ENCODE results near the gene LILRB4.
"Not testable (repeated sequence)": the region's sequence is repeated elsewhere in the genome, so short reads cannot be mapped to it uniquely, and the experiment has no call there.

The LILRB4 gene

DNA sequence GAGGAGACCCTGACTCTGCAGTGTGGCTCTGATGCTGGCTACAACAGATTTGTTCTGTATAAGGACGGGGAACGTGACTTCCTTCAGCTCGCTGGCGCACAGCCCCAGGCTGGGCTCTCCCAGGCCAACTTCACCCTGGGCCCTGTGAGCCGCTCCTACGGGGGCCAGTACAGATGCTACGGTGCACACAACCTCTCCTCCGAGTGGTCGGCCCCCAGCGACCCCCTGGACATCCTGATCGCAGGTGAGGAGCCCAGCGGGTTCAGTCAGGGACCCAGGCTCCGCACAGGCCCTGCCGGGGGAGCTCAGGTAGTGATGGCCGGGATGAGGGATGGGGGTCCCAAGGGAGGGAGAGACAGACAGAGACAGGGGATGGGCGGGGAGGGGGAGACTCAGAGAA lies 30.3 kb upstream of the LILRB4 start:
- H3K36me3 Mint-ChIP-seq = peaks cover 22% of the 10 kb centered on the region

DNA sequence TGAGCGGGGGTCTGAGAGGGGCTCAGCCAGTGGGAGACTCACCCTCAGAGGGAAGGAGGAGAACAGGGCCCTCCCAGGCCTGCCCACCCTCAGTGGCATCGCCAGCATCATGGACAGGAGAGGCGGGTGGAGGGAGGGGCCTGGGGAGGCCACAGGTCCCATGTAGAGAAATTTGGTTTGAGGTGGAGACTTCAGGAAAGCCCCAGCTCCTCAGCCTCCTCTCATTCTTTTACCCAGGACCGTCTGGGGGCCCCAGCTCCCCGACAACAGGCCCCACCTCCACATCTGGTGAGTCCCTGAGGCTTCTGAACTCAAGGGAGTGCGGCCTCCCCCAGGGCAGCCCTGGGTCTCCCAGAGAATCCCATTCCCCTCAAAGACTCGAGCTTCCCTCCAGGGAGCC lies 29.4 kb upstream of the LILRB4 start:
- Mint-ChIP-seq H3K4me3 (no peak overlapping the region), H3K27me3 (no peaks in the 10 kb centered on the region), H3K27ac (peak overlapping the region; percentile 53), H3K9me3 (peaks cover 1% of the 10 kb centered on the region), H3K4me1 (peaks cover 20% of the 10 kb centered on the region), H3K36me3 (peaks cover 20% of the 10 kb centered on the region)
- DNase-seq (ENCODE audit: low spot score in 2 of 2) (no peak), ATAC-seq (ENCODE audit: low read depth) (no peak)

More for the DNA sequence above, 30.3 kb upstream of the LILRB4 start:
- Mint-ChIP-seq H3K4me1 (peaks cover 26% of the 10 kb centered on the region), H3K27ac (peak overlapping the region; percentile 53)
- not testable (repeated sequence) for H3K9me3 Mint-ChIP-seq; H3K4me3 Mint-ChIP-seq; ATAC-seq (ENCODE audit: low read depth); DNase-seq (ENCODE audit: low spot score in 2 of 2); H3K27me3 Mint-ChIP-seq

DNA sequence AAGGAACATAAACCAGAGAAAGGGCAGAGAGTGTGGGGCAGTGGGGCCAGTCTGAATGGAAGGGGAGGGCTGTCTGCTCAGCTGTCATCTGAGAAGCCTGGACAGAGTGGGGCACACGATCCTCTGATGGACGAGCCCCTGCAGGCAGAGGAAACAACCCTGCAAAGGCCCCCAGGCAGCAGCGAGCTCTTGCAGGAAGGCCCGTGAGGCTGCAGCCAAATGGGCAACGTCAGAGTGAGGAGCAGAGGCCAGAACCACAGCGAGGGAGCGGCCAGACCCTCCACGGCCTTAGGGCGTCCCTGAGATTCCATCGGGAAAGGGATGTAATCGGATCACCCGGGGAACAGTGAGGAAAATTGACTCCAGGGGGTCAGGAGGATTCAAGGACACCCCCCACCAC lies 26.7 kb upstream of the LILRB4 start:
- H3K27me3 Mint-ChIP-seq; H3K27ac Mint-ChIP-seq; ATAC-seq (ENCODE audit: low read depth); DNase-seq (ENCODE audit: low spot score in 2 of 2); H3K4me3 Mint-ChIP-seq; H3K9me3 Mint-ChIP-seq; H3K4me1 Mint-ChIP-seq: not testable (repeated sequence)
- peaks cover 12% of the 10 kb centered on the region for H3K36me3 Mint-ChIP-seq

DNA sequence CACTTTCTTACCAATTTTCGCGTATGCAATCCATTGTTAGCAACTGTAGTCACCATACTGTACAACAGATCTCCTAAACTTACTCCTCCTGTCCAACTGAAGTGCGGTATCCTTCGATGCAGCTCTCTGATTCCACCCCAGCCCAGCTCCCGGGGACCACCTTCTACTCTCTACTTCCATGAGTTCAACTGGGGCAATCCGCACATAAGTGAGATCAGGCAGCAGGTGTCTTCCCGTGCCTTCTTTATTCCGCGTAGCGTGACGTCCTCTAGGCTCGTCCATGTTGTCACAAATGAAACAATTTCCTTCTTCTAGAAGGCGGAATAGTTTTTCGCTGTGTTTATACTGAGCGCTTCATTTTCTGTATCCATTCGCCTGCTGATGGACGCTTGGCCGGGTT lies 24.1 kb upstream of the LILRB4 start:
- Mint-ChIP-seq H3K4me1 (peaks cover 4% of the 10 kb centered on the region), H3K27ac (no peak overlapping the region), H3K9me3 (peaks cover 3% of the 10 kb centered on the region), H3K27me3 (no peaks in the 10 kb centered on the region), H3K36me3 (peaks cover 10% of the 10 kb centered on the region), H3K4me3 (no peak overlapping the region)
- no peak for ATAC-seq (ENCODE audit: low read depth)
- DNase-seq (ENCODE audit: low spot score in 2 of 2) = no peak

DNA sequence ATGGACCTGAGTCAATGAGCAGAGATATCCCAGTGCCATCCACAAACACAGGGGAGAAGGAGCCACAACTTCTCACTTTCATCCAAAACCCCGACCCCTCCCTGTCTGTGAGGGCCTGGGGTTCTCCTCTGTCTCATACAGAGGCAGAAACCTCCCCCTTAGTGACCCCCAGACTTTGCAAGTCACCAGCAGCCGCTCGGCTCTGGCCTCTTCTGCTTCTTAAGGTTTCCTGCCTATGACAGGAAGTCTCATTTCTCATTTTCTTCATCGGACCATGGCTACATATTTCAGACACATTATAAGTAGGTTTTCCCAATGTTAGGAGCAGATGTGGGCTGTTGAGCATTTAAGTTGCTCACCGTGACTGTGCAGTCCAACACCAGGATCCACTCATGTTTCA lies 19.8 kb upstream of the LILRB4 start:
- H3K36me3 Mint-ChIP-seq; H3K9me3 Mint-ChIP-seq; H3K4me1 Mint-ChIP-seq; H3K4me3 Mint-ChIP-seq; H3K27me3 Mint-ChIP-seq; H3K27ac Mint-ChIP-seq; ATAC-seq (ENCODE audit: low read depth); DNase-seq (ENCODE audit: low spot score in 2 of 2): not testable (repeated sequence)

DNA sequence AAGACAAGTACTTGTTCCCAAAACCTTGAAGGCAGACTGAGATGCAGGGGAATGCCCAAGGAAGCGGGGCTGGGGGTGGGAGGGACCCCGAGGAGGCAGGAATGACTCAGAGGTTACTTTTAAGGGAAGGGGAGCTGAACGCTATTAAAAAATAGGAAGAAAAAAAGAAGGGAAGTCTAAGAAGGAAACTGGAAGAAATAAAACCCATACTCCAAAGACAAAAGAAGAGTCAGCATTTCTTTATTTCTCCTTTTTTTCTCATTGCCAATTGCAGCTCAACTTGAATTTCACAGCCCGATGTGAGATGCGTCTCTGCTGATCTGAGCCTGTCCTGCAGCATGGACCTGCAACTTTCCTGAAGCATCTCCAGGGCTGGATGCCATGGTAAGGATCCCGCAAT lies 19.2 kb upstream of the LILRB4 start:
- not testable (repeated sequence) for H3K27ac Mint-ChIP-seq; ATAC-seq (ENCODE audit: low read depth); H3K4me1 Mint-ChIP-seq; H3K9me3 Mint-ChIP-seq; H3K27me3 Mint-ChIP-seq; DNase-seq (ENCODE audit: low spot score in 2 of 2); H3K4me3 Mint-ChIP-seq; H3K36me3 Mint-ChIP-seq

DNA sequence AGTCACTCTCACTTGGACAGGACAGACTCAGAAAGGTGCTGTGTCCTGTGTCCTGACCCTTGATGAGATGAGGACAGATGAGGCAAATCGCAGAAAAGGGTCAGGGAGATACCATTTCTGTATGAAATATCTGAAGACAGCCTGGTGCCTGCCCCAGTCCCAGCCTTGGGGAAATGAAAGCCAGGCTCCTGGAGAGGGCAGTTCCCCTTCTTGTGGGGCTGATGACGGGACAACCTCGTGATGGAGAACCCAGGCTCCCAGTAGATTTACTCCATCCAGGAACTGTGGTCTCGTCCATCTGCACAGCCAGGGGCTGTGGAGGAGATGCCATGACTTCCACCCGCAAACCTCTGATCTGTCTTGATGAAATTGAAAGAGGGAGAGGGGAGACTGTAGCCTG lies 18.7 kb upstream of the LILRB4 start:
- ATAC-seq (ENCODE audit: low read depth) (no peak), DNase-seq (ENCODE audit: low spot score in 2 of 2) (no peak)
- peaks cover 4% of the 10 kb centered on the region for H3K4me1 Mint-ChIP-seq

DNA sequence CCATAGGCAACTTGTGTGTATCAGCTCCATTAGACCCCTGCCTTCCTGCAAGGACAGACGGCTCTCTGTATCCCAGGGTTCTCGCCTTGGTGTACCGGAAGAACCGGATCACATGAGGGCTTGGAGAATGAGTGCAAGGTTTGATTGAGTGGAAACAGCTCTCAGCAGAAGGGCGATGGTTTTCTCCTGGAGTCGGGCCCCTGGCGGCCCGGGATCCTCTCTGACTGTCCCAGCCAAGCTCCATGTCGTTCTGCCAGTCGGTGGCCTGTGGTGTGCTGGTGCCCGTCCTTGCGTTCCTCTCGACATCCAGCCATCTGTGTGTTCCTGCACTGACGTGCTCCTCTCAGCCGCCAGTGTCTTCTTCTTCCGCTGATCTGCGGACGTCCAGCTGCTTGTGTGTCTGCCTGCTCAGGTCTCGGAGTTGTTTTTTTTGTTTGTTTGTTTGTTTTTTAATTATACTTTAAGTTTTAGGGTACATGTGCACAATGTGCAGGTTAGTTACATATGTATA lies 16.4 kb upstream of the LILRB4 start:
- Mint-ChIP-seq H3K27me3 (peaks cover 5% of the 10 kb centered on the region), H3K27ac (no peak overlapping the region), H3K4me1 (peaks cover 4% of the 10 kb centered on the region), H3K9me3 (no peaks in the 10 kb centered on the region), H3K36me3 (no peaks in the 10 kb centered on the region), H3K4me3 (no peak overlapping the region)
- DNase-seq (ENCODE audit: low spot score in 2 of 2) (no peak), ATAC-seq (ENCODE audit: low read depth) (no peak)

More for the DNA sequence above, 18.7 kb upstream of the LILRB4 start:
- Mint-ChIP-seq H3K36me3 (no peaks in the 10 kb centered on the region), H3K4me3 (no peak overlapping the region), H3K27ac (no peak overlapping the region), H3K9me3 (no peaks in the 10 kb centered on the region), H3K27me3 (peaks cover 5% of the 10 kb centered on the region)

DNA sequence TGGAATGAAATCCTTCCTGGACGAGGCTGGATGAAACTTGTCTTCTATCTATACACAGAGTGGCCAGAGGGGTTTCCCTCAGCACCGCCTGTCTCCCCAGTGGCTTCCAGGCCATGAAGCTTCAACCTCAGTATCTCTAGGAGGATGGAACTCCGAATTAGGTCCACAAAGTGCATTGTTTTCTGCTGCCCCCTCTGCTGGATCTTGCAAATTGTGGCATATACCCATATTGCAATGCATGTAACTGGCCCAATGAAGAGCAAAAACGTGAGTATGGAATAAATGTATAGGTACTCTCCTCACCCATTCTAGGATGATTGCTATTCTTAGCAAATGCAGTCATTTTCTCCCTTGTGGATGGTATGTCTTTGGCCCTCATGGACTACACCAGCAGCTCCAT lies 14.7 kb upstream of the LILRB4 start:
- ATAC-seq (ENCODE audit: low read depth) = no peak
- Mint-ChIP-seq H3K27ac (no peak overlapping the region), H3K36me3 (no peaks in the 10 kb centered on the region), H3K9me3 (no peaks in the 10 kb centered on the region), H3K4me3 (no peak overlapping the region), H3K27me3 (peaks cover 5% of the 10 kb centered on the region), H3K4me1 (peaks cover 3% of the 10 kb centered on the region)
- no peak for DNase-seq (ENCODE audit: low spot score in 2 of 2)

DNA sequence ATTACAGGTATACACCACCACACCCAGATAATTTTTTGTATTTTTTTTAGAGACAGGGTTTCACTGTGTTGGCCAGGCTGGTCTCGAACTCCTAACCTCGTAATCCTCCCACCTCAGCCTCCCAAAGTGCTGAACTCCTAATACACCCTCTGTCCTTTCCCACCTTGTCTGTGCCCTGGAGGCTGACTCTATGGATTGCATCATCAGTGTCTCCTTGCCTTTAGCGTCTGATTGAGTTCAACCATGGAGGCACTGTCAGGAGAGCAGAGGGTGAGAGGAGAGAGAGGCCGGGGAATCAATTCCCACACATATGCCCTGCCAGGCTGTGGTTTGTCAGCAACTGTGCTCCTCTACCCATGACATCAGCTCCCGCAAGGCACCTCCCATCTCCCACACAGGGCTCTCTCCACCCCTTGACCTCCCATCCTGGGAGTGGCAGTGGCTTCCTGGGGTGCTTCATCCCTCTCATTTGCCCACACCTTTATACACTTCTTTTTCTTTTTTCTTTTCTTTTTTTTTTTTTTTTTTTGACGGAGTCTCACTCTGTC lies 12.6 kb upstream of the LILRB4 start:
- Mint-ChIP-seq H3K27me3 (peaks cover 7% of the 10 kb centered on the region), H3K27ac (no peak overlapping the region), H3K36me3 (no peaks in the 10 kb centered on the region), H3K9me3 (no peaks in the 10 kb centered on the region), H3K4me3 (no peak overlapping the region), H3K4me1 (peaks cover 8% of the 10 kb centered on the region)
- ATAC-seq (ENCODE audit: low read depth) (no peak), DNase-seq (ENCODE audit: low spot score in 2 of 2) (no peak)

DNA sequence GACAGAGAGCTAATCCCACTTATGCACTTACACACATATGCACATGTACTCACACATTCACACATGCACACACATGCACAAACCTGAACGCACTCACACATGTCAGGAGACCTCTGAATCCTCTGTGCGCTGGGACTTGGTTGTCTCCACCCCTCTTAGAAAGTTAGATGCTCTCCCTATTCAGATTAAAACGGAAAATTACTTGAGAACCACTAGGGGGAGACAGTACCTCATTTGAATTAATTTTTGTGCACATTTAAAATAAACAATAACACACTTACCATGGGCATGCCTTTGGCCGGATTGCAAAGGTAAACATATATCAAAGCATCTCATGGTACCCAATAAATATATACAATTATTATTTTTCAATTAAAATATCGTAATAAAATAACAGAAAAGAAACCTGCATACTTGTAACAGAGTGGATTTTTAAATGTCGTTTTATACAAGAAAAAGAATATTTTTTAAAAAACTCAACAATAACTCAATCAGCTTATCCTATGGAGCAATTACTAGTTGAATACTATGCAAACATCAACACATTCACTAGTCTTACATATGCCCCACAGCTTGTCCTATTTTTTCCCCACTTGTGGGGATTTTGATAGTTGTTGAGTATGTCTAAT lies 9.5 kb upstream of the LILRB4 start:
- Mint-ChIP-seq H3K4me3 (no peak overlapping the region), H3K36me3 (no peaks in the 10 kb centered on the region), H3K9me3 (no peaks in the 10 kb centered on the region), H3K27me3 (peaks cover 4% of the 10 kb centered on the region), H3K4me1 (peaks cover 8% of the 10 kb centered on the region), H3K27ac (no peak overlapping the region)
- ATAC-seq (ENCODE audit: low read depth) = peak; percentile 42
- DNase-seq (ENCODE audit: low spot score in 2 of 2) = peak in 1 of 2 donors; percentile 29

DNA sequence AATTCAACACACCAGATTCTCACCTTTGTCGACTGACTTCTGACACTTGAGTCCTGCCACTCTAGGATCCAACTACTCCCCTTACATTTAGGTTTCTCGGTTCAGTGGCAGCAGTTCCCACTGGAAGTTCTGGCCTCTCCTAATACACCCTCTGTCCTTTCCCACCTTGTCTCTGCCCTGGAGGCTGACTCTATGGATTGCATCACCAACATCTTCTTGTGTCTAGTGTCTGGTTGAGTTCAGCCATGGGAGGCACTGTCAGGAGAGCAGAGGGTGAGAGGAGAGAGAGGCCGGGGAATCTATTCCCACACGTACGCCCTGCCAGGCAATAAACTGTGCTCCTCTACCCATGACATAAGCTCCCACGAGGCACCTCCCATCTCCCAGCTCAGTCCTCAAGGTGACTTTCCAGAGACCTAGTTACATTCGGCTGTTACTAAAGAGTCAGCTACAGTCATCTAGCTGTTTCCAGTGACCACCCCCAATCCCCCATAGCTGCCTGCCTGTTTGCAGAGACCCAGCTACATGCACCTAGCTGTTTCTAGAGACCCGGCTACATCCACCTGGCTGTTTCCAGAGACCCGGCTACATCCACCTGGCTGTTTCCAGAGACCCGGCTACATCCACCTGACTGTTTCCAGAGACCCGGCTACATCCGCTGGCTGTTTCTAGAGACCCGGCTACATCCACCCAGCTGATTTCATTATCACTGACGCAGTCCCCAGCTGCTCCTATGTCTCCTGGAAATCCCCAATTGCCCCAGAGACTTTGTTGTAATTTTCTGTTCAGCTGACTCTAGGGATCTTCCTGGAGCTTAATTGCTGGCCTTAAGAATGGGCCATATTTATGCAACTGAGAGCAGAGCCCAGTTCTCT lies 8.1 kb upstream of the LILRB4 start:
- DNase-seq (ENCODE audit: low spot score in 2 of 2) (no peak), ATAC-seq (ENCODE audit: low read depth) (peak; percentile 34)
- Mint-ChIP-seq H3K36me3 (no peaks in the 10 kb centered on the region), H3K27me3 (peaks cover 10% of the 10 kb centered on the region), H3K9me3 (peaks cover 2% of the 10 kb centered on the region), H3K27ac (no peak overlapping the region), H3K4me1 (peaks cover 8% of the 10 kb centered on the region), H3K4me3 (no peak overlapping the region)

DNA sequence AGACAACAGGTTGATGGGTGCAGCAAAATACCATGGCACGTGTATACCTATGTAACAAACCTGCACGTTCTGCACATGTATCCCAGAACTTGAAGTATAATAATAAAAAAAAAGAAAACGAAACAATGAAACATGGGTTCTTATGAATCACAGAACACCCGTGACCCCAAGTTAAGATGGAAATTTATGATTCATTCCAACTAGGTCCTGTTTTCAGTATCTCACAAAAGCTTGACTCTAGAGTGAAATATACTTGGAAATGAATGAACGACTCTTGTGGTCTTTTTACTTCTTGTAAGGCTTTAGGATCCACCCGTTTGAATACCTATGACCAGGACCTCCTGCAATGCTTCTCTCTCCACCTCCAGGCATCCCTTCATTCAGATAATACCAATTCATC lies 3.5 kb upstream of the LILRB4 start:
- Mint-ChIP-seq H3K27me3 (peaks cover 16% of the 10 kb centered on the region), H3K36me3 (no peaks in the 10 kb centered on the region), H3K9me3 (peaks cover 2% of the 10 kb centered on the region), H3K4me3 (no peak overlapping the region), H3K27ac (no peak overlapping the region), H3K4me1 (peaks cover 21% of the 10 kb centered on the region)
- ATAC-seq (ENCODE audit: low read depth) (no peak), DNase-seq (ENCODE audit: low spot score in 2 of 2) (no peak)

DNA sequence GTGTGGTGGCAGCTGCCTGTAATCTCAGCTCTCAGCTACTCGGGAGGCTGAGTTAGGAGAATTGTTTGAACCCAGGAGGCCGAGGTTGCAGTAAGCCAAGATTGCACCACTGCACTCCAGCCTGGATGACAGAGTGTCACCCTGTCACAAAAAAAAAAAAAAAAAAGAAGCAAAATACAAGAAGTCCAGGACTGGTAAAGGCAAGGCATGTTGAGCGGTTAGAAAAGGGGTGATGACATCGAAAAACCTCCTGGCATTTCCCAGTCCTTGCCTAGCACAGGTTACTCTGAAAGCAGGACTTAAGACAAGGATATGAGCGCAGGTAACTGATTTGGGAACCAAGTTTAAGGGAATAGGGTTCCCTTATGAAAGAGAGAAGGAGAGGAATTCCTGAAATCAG lies 2.5 kb upstream of the LILRB4 start:
- H3K27me3 Mint-ChIP-seq = peaks cover 17% of the 10 kb centered on the region
- no peak overlapping the region for H3K4me3 Mint-ChIP-seq
- H3K27ac Mint-ChIP-seq = no peak overlapping the region

More for the DNA sequence above, 2.5 kb upstream of the LILRB4 start:
- ATAC-seq (ENCODE audit: low read depth) (no peak), DNase-seq (ENCODE audit: low spot score in 2 of 2) (no peak)
- peaks cover 2% of the 10 kb centered on the region for H3K9me3 Mint-ChIP-seq
- H3K4me1 Mint-ChIP-seq = peaks cover 18% of the 10 kb centered on the region
- no peaks in the 10 kb centered on the region for H3K36me3 Mint-ChIP-seq

All from memory B cell (primary cell).